ENCODE results near the gene ZKSCAN3.
"Not testable (repeated sequence)": the region's sequence is repeated elsewhere in the genome, so short reads cannot be mapped to it uniquely, and the experiment has no call there.

The ZKSCAN3 gene

DNA sequence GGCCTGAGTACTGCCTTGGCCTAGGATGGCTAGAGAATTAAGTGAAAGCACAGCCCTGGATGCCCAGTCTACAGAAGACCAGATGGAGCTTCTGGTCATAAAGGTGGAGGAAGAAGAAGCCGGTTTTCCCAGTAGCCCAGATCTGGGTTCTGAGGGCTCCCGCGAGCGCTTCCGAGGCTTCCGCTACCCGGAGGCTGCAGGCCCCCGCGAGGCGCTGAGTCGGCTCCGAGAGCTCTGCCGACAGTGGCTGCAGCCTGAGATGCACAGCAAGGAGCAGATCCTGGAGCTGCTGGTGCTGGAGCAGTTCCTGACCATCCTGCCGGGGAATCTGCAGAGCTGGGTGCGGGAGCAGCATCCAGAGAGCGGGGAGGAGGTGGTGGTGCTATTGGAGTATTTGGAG lies 9.8 kb downstream of the ZKSCAN3 start:
- H3K79me1 ChIP-seq (ENCODE audit: low read length); H2AK5ac ChIP-seq (ENCODE audit: low read length); H3K9ac ChIP-seq (ENCODE audit: low read length); H2BK120ac ChIP-seq (ENCODE audit: low read depth, low read length); H3K27me3 ChIP-seq (ENCODE audit: insufficient read depth, low read length, poor library complexity); H3K18ac ChIP-seq (ENCODE audit: low read length); H3K56ac ChIP-seq (ENCODE audit: low read length); H2BK15ac ChIP-seq (replicated peaks; ENCODE audit: low read depth); H3K4me1 ChIP-seq (ENCODE audit: control insufficient read depth, low read depth, low read length); H3K4me2 ChIP-seq (ENCODE audit: low read length); H4K8ac ChIP-seq (ENCODE audit: low read depth, low read length); H3K79me2 ChIP-seq (ENCODE audit: control insufficient read depth, insufficient read depth, low read length); H3K27ac ChIP-seq (ENCODE audit: low read depth, low read length); H3K4ac ChIP-seq (ENCODE audit: low read depth, low read length); H3K23ac ChIP-seq (ENCODE audit: low read length); H4K5ac ChIP-seq (ENCODE audit: low read length); H3K4me3 ChIP-seq (ENCODE audit: low read length); DNase-seq; H2BK5ac ChIP-seq (ENCODE audit: low read length); H3K36me3 ChIP-seq (ENCODE audit: control insufficient read depth, insufficient read depth, low read length): not testable (repeated sequence)
- WGBS (ENCODE audit: extremely low coverage, insufficient coverage, low lambda C conversion rate): no CpG with 5 or more reads among the region's 16 CpGs

DNA sequence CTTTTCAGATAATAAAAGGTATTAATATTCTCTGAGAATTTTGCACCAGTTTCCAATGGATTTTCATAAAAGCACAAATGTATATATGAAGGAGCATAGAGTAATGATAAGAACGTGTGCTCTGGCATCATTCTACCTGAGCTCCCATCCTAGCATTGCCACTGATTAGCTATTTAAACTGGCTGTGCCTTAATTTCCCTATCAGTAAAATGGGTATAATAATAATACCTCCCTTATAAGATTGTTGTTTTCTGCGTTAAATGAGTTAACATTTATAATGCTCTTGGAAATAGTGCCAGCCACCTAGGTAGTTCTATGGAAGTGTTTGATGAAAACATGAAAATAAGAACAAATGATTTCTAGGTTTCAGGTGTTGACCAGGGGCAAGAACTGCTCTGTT lies 11.2 kb downstream of the ZKSCAN3 start:
- WGBS (ENCODE audit: extremely low coverage, insufficient coverage, low lambda C conversion rate): no CpG with 5 or more reads among the region's 2 CpGs
- Histone ChIP-seq H3K4me1 (ENCODE audit: control insufficient read depth, low read depth, low read length) (peaks cover 2% of the 10 kb centered on the region), H3K18ac (ENCODE audit: low read length) (no peak overlapping the region), H3K27ac (ENCODE audit: low read depth, low read length) (no peak overlapping the region), H3K4me3 (ENCODE audit: low read length) (no peak overlapping the region), H3K79me1 (ENCODE audit: low read length) (no peaks in the 10 kb centered on the region), H3K36me3 (ENCODE audit: control insufficient read depth, insufficient read depth, low read length) (no peaks in the 10 kb centered on the region), H3K4me2 (ENCODE audit: low read length) (no peak overlapping the region), H3K27me3 (ENCODE audit: insufficient read depth, low read length, poor library complexity) (no peaks in the 10 kb centered on the region), H3K23ac (ENCODE audit: low read length) (no peak overlapping the region), H3K9ac (ENCODE audit: low read length) (no peak overlapping the region), H4K5ac (ENCODE audit: low read length) (no peak overlapping the region), H4K8ac (ENCODE audit: low read depth, low read length) (no peak overlapping the region), H2BK15ac (replicated peaks; ENCODE audit: low read depth) (no peak overlapping the region), H2AK5ac (ENCODE audit: low read length) (no peak overlapping the region), H3K79me2 (ENCODE audit: control insufficient read depth, insufficient read depth, low read length) (no peaks in the 10 kb centered on the region), H2BK5ac (ENCODE audit: low read length) (no peak overlapping the region), H3K4ac (ENCODE audit: low read depth, low read length) (no peak overlapping the region), H2BK120ac (ENCODE audit: low read depth, low read length) (no peak overlapping the region), H3K56ac (ENCODE audit: low read length) (no peak overlapping the region)
- no peak for DNase-seq

DNA sequence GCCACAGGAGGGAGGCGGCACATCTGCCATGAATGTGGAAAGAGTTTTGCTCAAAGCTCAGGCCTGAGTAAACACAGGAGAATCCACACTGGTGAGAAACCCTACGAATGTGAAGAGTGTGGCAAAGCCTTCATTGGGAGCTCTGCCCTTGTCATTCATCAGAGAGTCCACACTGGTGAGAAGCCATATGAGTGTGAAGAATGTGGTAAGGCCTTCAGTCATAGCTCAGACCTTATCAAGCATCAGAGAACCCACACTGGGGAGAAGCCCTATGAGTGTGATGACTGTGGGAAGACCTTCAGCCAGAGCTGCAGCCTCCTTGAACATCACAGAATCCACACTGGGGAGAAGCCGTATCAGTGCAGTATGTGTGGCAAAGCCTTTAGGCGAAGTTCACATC lies 15.8 kb downstream of the ZKSCAN3 start:
- not testable (repeated sequence) for H4K8ac ChIP-seq (ENCODE audit: low read depth, low read length); H3K4me3 ChIP-seq (ENCODE audit: low read length); H3K27ac ChIP-seq (ENCODE audit: low read depth, low read length); H3K23ac ChIP-seq (ENCODE audit: low read length); H3K56ac ChIP-seq (ENCODE audit: low read length); H3K18ac ChIP-seq (ENCODE audit: low read length); H2AK5ac ChIP-seq (ENCODE audit: low read length); H3K79me1 ChIP-seq (ENCODE audit: low read length); H2BK120ac ChIP-seq (ENCODE audit: low read depth, low read length); H3K79me2 ChIP-seq (ENCODE audit: control insufficient read depth, insufficient read depth, low read length); H3K27me3 ChIP-seq (ENCODE audit: insufficient read depth, low read length, poor library complexity); H3K9ac ChIP-seq (ENCODE audit: low read length); H2BK5ac ChIP-seq (ENCODE audit: low read length); H2BK15ac ChIP-seq (replicated peaks; ENCODE audit: low read depth); DNase-seq; H3K4me1 ChIP-seq (ENCODE audit: control insufficient read depth, low read depth, low read length); H4K5ac ChIP-seq (ENCODE audit: low read length); H3K4me2 ChIP-seq (ENCODE audit: low read length); H3K4ac ChIP-seq (ENCODE audit: low read depth, low read length); H3K36me3 ChIP-seq (ENCODE audit: control insufficient read depth, insufficient read depth, low read length)
- WGBS (ENCODE audit: extremely low coverage, insufficient coverage, low lambda C conversion rate): no CpG with 5 or more reads among the region's 4 CpGs

DNA sequence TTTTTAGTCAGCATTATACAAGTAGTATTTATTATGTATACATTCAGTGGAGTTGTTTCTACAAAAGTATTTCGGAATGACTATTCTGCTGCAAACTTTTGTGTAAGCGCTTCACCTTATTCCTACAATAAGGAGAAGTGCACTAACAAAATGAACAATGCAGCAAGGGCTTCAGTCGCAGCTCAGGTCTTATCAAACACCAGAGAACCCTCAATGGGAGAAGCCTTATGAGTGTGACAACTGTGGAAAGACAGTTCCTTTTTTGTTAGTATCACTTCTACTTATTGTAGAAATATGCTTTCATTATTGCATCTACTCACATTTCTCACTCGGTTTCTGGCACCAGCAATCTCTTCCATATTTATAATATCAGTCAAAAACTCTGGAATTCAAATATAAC lies 18.8 kb downstream of the ZKSCAN3 start:
- Histone ChIP-seq H3K27me3 (ENCODE audit: insufficient read depth, low read length, poor library complexity) (no peaks in the 10 kb centered on the region), H2BK5ac (ENCODE audit: low read length) (no peak overlapping the region), H3K79me1 (ENCODE audit: low read length) (no peaks in the 10 kb centered on the region), H3K4me3 (ENCODE audit: low read length) (no peak overlapping the region), H4K8ac (ENCODE audit: low read depth, low read length) (no peak overlapping the region), H3K18ac (ENCODE audit: low read length) (no peak overlapping the region), H3K27ac (ENCODE audit: low read depth, low read length) (no peak overlapping the region), H2BK120ac (ENCODE audit: low read depth, low read length) (no peak overlapping the region), H3K56ac (ENCODE audit: low read length) (no peak overlapping the region), H3K4me2 (ENCODE audit: low read length) (no peak overlapping the region), H2AK5ac (ENCODE audit: low read length) (no peak overlapping the region), H2BK15ac (replicated peaks; ENCODE audit: low read depth) (no peak overlapping the region), H3K9ac (ENCODE audit: low read length) (no peak overlapping the region), H3K23ac (ENCODE audit: low read length) (no peak overlapping the region), H3K4me1 (ENCODE audit: control insufficient read depth, low read depth, low read length) (no peaks in the 10 kb centered on the region), H3K36me3 (ENCODE audit: control insufficient read depth, insufficient read depth, low read length) (no peaks in the 10 kb centered on the region), H4K5ac (ENCODE audit: low read length) (no peak overlapping the region), H3K79me2 (ENCODE audit: control insufficient read depth, insufficient read depth, low read length) (no peaks in the 10 kb centered on the region), H3K4ac (ENCODE audit: low read depth, low read length) (no peak overlapping the region)
- DNase-seq: no peak
- WGBS (ENCODE audit: extremely low coverage, insufficient coverage, low lambda C conversion rate): no CpG with 5 or more reads among the region's 4 CpGs

DNA sequence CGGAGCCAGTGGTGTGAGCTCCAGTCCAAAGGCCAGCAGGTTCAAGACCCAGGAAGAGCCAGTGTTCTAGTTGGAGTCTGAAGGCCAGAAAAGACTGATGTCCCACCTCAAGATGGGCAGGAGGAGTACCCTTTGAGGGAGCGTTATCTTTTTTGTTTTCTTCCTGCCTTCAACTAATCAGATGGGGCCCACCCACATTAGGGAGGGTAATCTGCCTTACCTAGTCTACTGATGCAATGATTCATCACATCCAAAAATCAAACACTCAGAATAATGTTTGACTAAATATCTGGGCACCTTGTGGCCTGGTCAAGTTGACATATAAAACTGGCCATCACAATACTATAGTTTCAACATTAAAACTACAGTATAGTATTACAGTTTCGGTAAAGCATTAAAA lies 19.7 kb downstream of the ZKSCAN3 start:
- no CpG with 5 or more reads among the region's 3 CpGs for WGBS (ENCODE audit: extremely low coverage, insufficient coverage, low lambda C conversion rate)
- H3K36me3 ChIP-seq (ENCODE audit: control insufficient read depth, insufficient read depth, low read length): no peaks in the 10 kb centered on the region
- H2AK5ac ChIP-seq (ENCODE audit: low read length): no peak overlapping the region
- no peak overlapping the region for H3K9ac ChIP-seq (ENCODE audit: low read length)
- H2BK5ac ChIP-seq (ENCODE audit: low read length): no peak overlapping the region
- H3K56ac ChIP-seq (ENCODE audit: low read length): no peak overlapping the region
- no peak overlapping the region for H3K18ac ChIP-seq (ENCODE audit: low read length)
- H2BK120ac ChIP-seq (ENCODE audit: low read depth, low read length): no peak overlapping the region
- no peak overlapping the region for H3K4ac ChIP-seq (ENCODE audit: low read depth, low read length)
- no peak overlapping the region for H2BK15ac ChIP-seq (replicated peaks; ENCODE audit: low read depth)
- H3K27me3 ChIP-seq (ENCODE audit: insufficient read depth, low read length, poor library complexity): no peaks in the 10 kb centered on the region
- H3K4me3 ChIP-seq (ENCODE audit: low read length): no peak overlapping the region
- H3K27ac ChIP-seq (ENCODE audit: low read depth, low read length): no peak overlapping the region
- no peak for DNase-seq
- no peak overlapping the region for H4K8ac ChIP-seq (ENCODE audit: low read depth, low read length)
- no peak overlapping the region for H4K5ac ChIP-seq (ENCODE audit: low read length)
- no peak overlapping the region for H3K4me2 ChIP-seq (ENCODE audit: low read length)
- no peaks in the 10 kb centered on the region for H3K79me1 ChIP-seq (ENCODE audit: low read length)
- no peaks in the 10 kb centered on the region for H3K79me2 ChIP-seq (ENCODE audit: control insufficient read depth, insufficient read depth, low read length)
- H3K23ac ChIP-seq (ENCODE audit: low read length): no peak overlapping the region
- no peaks in the 10 kb centered on the region for H3K4me1 ChIP-seq (ENCODE audit: control insufficient read depth, low read depth, low read length)

DNA sequence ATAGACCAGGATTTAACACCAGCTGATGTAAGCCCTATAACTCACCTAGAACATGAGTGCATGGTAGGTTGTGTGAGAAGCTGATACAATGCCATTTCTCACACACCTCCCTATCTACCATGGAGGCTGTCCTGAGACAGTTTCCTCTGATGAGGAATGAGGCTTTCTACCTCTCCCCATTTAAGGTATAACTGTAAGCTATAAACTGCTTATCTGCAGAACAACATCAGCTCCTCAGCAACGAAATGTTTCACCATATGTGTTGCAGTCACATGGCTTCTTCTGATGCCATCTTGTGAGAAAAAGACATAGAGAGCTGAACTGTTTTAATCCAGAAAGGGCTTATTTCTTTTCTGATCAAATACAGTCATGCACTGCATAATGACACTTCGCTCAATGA lies 20.7 kb downstream of the ZKSCAN3 start:
- Histone ChIP-seq H3K4me2 (ENCODE audit: low read length) (no peak overlapping the region), H3K4me3 (ENCODE audit: low read length) (no peak overlapping the region), H3K79me2 (ENCODE audit: control insufficient read depth, insufficient read depth, low read length) (no peaks in the 10 kb centered on the region), H3K27me3 (ENCODE audit: insufficient read depth, low read length, poor library complexity) (no peaks in the 10 kb centered on the region), H3K18ac (ENCODE audit: low read length) (no peak overlapping the region), H2BK15ac (replicated peaks; ENCODE audit: low read depth) (no peak overlapping the region), H2BK120ac (ENCODE audit: low read depth, low read length) (no peak overlapping the region), H4K5ac (ENCODE audit: low read length) (no peak overlapping the region), H3K56ac (ENCODE audit: low read length) (no peak overlapping the region), H3K36me3 (ENCODE audit: control insufficient read depth, insufficient read depth, low read length) (no peaks in the 10 kb centered on the region), H3K9ac (ENCODE audit: low read length) (no peak overlapping the region), H2BK5ac (ENCODE audit: low read length) (no peak overlapping the region), H3K79me1 (ENCODE audit: low read length) (no peaks in the 10 kb centered on the region), H3K4ac (ENCODE audit: low read depth, low read length) (no peak overlapping the region), H4K8ac (ENCODE audit: low read depth, low read length) (no peak overlapping the region), H3K23ac (ENCODE audit: low read length) (no peak overlapping the region), H2AK5ac (ENCODE audit: low read length) (no peak overlapping the region), H3K4me1 (ENCODE audit: control insufficient read depth, low read depth, low read length) (no peaks in the 10 kb centered on the region), H3K27ac (ENCODE audit: low read depth, low read length) (no peak overlapping the region)
- no CpG with 5 or more reads among the region's 2 CpGs for WGBS (ENCODE audit: extremely low coverage, insufficient coverage, low lambda C conversion rate)
- DNase-seq: no peak
